Measurements from ENCODE around the gene ANKLE2. TPM values are rescaled to one million over a fixed set of nuclear protein-coding genes. Genes with fewer than 3 reads are reported as not detected.

The ANKLE2 gene
- total RNA-seq, 1 donor from 2014 or later, result 59.1 TPM

DNA sequence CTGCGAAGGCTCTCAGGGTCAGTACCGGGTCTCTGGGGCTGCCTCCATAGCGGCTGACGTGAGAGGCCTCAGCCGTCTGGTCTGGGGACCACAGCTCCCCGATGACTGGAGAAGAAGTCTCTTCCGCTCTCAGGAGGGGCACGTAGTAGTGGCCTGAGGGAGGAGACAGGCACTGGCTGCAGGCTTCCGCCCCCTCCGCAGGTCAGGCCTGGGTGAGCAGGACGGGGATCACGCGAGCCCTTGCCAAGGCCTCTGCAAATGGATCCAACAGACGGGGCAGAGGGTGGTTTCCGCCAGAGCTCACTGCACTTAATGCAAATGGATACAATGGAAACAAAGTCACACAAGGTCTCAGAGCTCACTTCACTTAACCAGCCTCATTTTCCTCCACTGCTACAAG, 24.7 kb downstream of the ANKLE2 start:
- H3K27me3 Mint-ChIP-seq (ENCODE audit: insufficient read depth, low read depth), result peaks cover 10% of the 10 kb centered on the region
- H3K4me1 Mint-ChIP-seq, result peaks cover 6% of the 10 kb centered on the region
- no peak overlapping the region for H3K4me3 Mint-ChIP-seq
- H3K4me2 ChIP-seq, result no peak overlapping the region
- H2AFZ ChIP-seq (replicated peaks), result no peak overlapping the region
- H3K36me3 Mint-ChIP-seq, result peaks cover 64% of the 10 kb centered on the region
- H4K20me1 ChIP-seq (ENCODE audit: low read depth), result peaks cover 2% of the 10 kb centered on the region
- H3K36me3 ChIP-seq, result peaks cover 4% of the 10 kb centered on the region
- no peaks in the 10 kb centered on the region for H3F3A ChIP-seq (ENCODE audit: low read depth)
- no peak overlapping the region for H3K4me3 ChIP-seq
- no peak overlapping the region for H3K27ac ChIP-seq
- TF ChIP-seq EZH2phosphoT487 (IDR thresholded peaks at IDR 0.05) (no peak), CTCF (IDR thresholded peaks at IDR 0.05) (no peak), EZH2 (IDR thresholded peaks at IDR 0.05) (no peak)
- H3K4me1 ChIP-seq, result no peaks in the 10 kb centered on the region
- DNase-seq (ENCODE audit: low spot score), result no peak
- no peaks in the 10 kb centered on the region for H3K27me3 ChIP-seq
- no peaks in the 10 kb centered on the region for H3K9me3 Mint-ChIP-seq
- H3K27ac Mint-ChIP-seq, result no peak overlapping the region
- no peaks in the 10 kb centered on the region for H3K79me2 ChIP-seq (ENCODE audit: low read depth)
- no peaks in the 10 kb centered on the region for H3K9me3 ChIP-seq (ENCODE audit: low read depth)
- H3K9ac ChIP-seq, result no peak overlapping the region

- Histone ChIP-seq H3K9ac (no peak overlapping the region), H3K4me3 (no peak overlapping the region), H3F3A (ENCODE audit: low read depth) (no peaks in the 10 kb centered on the region), H3K36me3 (peaks cover 7% of the 10 kb centered on the region), H2AFZ (replicated peaks) (no peak overlapping the region), H3K4me1 (no peaks in the 10 kb centered on the region), H3K4me2 (no peak overlapping the region), H3K79me2 (ENCODE audit: low read depth) (no peaks in the 10 kb centered on the region), H3K27ac (no peak overlapping the region), H3K9me3 (ENCODE audit: low read depth) (no peaks in the 10 kb centered on the region), H3K27me3 (no peaks in the 10 kb centered on the region), H4K20me1 (ENCODE audit: low read depth) (no peaks in the 10 kb centered on the region)
- H3K27me3 Mint-ChIP-seq (ENCODE audit: insufficient read depth, low read depth), result peaks cover 10% of the 10 kb centered on the region
- TF ChIP-seq CTCF (IDR thresholded peaks at IDR 0.05) (no peak), EZH2phosphoT487 (IDR thresholded peaks at IDR 0.05) (no peak), EZH2 (IDR thresholded peaks at IDR 0.05) (no peak)
- no peak overlapping the region for H3K27ac Mint-ChIP-seq
- peaks cover 65% of the 10 kb centered on the region for H3K36me3 Mint-ChIP-seq
- H3K4me1 Mint-ChIP-seq, result peaks cover 6% of the 10 kb centered on the region
- no peaks in the 10 kb centered on the region for H3K9me3 Mint-ChIP-seq
- no peak overlapping the region for H3K4me3 Mint-ChIP-seq
- DNase-seq (ENCODE audit: low spot score), result no peak
These were observed 25.3 kb downstream of the ANKLE2 start for GRCh38 chr12:132736378-132736777.

DNA sequence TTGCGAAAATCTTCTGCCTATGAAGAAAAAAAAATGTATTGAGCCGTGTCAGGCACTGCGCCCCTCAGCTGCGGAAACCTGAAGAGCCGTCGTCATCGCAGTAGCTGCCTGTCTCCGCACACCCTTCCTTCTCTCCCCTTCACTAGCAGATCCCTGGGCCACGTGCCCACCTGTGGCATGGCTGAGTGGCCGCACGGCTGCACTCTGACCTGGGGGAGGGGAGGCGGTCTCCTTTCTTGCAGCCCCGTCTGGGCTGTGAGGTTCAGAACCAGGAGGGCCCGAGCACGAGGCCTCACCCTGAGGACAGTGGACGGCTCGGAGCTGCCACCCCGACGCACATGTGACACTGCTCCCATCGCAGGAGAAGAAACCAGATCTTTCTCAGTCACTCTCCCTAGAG, 26.1 kb downstream of the ANKLE2 start:
- Histone ChIP-seq H3F3A (ENCODE audit: low read depth) (peaks cover under 1% of the 10 kb centered on the region), H3K4me3 (no peak overlapping the region), H3K27me3 (no peaks in the 10 kb centered on the region), H3K4me1 (no peaks in the 10 kb centered on the region), H3K79me2 (ENCODE audit: low read depth) (no peaks in the 10 kb centered on the region), H4K20me1 (ENCODE audit: low read depth) (no peaks in the 10 kb centered on the region), H3K9me3 (ENCODE audit: low read depth) (no peaks in the 10 kb centered on the region), H3K27ac (no peak overlapping the region), H3K9ac (no peak overlapping the region), H3K36me3 (peaks cover 10% of the 10 kb centered on the region), H3K4me2 (no peak overlapping the region), H2AFZ (replicated peaks) (no peak overlapping the region)
- no peak for TF ChIP-seq CTCF (IDR thresholded peaks at IDR 0.05)
- Mint-ChIP-seq H3K36me3 (peaks cover 62% of the 10 kb centered on the region), H3K27ac (peak overlapping the region; percentile 81), H3K4me3 (no peak overlapping the region), H3K27me3 (ENCODE audit: insufficient read depth, low read depth) (peaks cover 10% of the 10 kb centered on the region), H3K4me1 (peaks cover 6% of the 10 kb centered on the region), H3K9me3 (no peaks in the 10 kb centered on the region)
- DNase-seq (ENCODE audit: low spot score), result no peak

- no peak overlapping the region for H3K27ac Mint-ChIP-seq
These were observed 27.4 kb downstream of the ANKLE2 start for GRCh38 chr12:132734206-132734605.

More at GRCh38 chr12:132734206-132734605, 27.4 kb downstream of the ANKLE2 start:
- Mint-ChIP-seq H3K4me1 (peaks cover 6% of the 10 kb centered on the region), H3K9me3 (peaks cover 3% of the 10 kb centered on the region), H3K36me3 (peaks cover 60% of the 10 kb centered on the region), H3K27me3 (ENCODE audit: insufficient read depth, low read depth) (peaks cover 9% of the 10 kb centered on the region), H3K4me3 (no peak overlapping the region)
- Histone ChIP-seq H3K4me3 (no peak overlapping the region), H3F3A (ENCODE audit: low read depth) (peaks cover 10% of the 10 kb centered on the region), H4K20me1 (ENCODE audit: low read depth) (no peaks in the 10 kb centered on the region), H3K36me3 (peaks cover 10% of the 10 kb centered on the region), H3K9me3 (ENCODE audit: low read depth) (no peaks in the 10 kb centered on the region), H3K4me2 (no peak overlapping the region), H3K27me3 (no peaks in the 10 kb centered on the region), H3K27ac (no peak overlapping the region), H3K4me1 (no peaks in the 10 kb centered on the region), H3K9ac (no peak overlapping the region), H2AFZ (replicated peaks) (no peak overlapping the region), H3K79me2 (ENCODE audit: low read depth) (no peaks in the 10 kb centered on the region)
- TF ChIP-seq CTCF (IDR thresholded peaks at IDR 0.05) (no peak), EZH2 (IDR thresholded peaks at IDR 0.05) (no peak), EZH2phosphoT487 (IDR thresholded peaks at IDR 0.05) (no peak)
- DNase-seq (ENCODE audit: low spot score), result no peak
